D721Med (cell line): Measurements from ENCODE around the gene KCNAB1.

ENCODE experiments used
- DNase-seq: peaks from one replicate; pipeline ENCODE4 v3.0.0; 2011; ENCODE audit warnings: low spot score; ENCODE audit not compliant: insufficient read length
- FAIRE-seq: peaks from 2 replicates; lab custom pipeline; 2011; peaks lifted over from hg19 to GRCh38; lab: Jason Lieb, UNC
- TF ChIP-seq, protein P1 (sequence below): IDR thresholded peaks from 2 replicates; pipeline ENCODE4 v1.5.1; 2012; ENCODE audit warnings: mild to moderate bottlenecking, control low read depth; ENCODE audit not compliant: insufficient read depth; ENCODE audit errors: missing control alignments

Gene KCNAB1

DNA sequence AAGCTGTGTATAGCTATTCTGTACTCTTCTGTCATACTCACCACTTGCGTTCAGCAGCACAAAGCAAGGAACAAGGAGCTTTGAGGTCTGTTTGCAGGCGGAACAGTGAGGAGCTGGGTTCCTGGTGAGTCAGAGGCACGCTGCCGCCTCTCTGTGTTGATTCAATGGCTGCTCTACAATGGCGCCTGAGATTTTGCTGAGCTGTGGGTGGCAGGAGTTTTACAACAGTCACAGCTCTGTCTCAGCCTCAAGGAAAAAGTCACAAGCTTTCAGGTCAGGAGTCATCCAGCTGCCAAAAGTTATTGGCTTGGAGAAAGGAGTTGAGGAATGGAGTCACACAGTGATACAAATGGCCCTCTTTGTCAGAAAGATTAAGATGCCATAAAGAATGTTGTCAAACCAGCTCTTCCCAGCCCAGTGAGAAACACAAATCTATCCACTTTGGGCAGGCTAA lies 336.4 kb downstream of the KCNAB1 start:
- TF ChIP-seq, protein P1, sequence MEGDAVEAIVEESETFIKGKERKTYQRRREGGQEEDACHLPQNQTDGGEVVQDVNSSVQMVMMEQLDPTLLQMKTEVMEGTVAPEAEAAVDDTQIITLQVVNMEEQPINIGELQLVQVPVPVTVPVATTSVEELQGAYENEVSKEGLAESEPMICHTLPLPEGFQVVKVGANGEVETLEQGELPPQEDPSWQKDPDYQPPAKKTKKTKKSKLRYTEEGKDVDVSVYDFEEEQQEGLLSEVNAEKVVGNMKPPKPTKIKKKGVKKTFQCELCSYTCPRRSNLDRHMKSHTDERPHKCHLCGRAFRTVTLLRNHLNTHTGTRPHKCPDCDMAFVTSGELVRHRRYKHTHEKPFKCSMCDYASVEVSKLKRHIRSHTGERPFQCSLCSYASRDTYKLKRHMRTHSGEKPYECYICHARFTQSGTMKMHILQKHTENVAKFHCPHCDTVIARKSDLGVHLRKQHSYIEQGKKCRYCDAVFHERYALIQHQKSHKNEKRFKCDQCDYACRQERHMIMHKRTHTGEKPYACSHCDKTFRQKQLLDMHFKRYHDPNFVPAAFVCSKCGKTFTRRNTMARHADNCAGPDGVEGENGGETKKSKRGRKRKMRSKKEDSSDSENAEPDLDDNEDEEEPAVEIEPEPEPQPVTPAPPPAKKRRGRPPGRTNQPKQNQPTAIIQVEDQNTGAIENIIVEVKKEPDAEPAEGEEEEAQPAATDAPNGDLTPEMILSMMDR, result no peak
- FAIRE-seq, result no peak
- no peak for DNase-seq

DNA sequence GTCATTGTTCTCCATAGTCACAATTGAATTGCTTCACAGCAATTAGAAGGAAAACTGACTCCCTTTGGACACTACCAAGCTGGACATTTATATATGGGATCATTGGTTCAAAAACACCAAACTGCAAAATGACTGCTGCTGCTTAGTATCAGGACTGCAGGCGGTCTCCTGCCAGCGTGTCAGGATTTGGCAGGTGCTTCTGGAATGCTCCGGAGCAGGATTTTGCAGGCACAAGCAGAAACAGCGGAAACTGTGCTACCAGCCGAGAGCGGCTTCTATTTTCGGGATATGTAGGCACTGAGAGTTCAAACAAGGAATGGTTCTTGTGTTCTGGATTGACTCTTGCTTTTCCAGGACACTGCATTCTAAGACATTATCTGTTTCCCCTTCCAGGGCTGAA lies 339.1 kb downstream of the KCNAB1 start:
- FAIRE-seq (no peak), DNase-seq (no peak)
- TF ChIP-seq, protein P1, result no peak

DNA sequence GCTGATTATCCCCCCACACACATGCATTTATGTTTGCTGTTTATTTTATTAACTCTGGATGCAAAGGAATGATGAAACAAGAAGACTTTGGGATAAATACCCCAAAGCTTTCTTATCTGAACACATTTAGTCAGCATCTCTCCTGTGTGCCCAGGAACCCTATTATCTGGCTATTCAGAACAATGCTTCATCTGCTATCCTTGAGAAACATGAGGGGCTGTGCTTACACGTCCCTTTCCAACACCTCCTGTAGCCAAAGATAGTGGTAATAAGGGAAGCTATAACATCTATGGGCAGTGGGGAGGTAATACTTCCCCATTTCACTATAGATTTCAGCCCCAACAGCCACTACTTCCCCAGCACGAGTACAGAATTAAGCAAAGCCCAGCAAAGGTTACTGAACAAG lies 339.8 kb downstream of the KCNAB1 start:
- TF ChIP-seq, protein P1, result no peak
- FAIRE-seq (no peak), DNase-seq (no peak)

DNA sequence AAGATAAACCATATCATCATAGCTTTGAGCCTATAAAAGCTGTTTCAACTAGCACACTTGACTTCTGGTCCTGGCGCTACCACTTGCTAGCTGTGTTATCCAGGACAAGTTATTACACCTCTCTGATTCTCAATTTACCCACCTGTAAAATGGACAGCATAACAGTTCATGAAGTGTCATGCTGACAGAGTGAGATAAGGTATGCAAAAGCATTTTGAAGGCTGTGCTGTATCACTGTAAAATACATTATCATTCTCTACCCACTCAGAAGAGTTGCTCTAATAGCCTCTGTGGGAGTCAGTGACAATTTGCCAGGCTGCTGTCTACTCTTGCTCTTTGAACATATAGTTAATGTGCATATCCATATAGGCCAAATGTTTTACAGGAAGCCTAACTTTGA lies 341.5 kb downstream of the KCNAB1 start:
- TF ChIP-seq, protein P1, result no peak
- FAIRE-seq, result no peak
- DNase-seq, result no peak

DNA sequence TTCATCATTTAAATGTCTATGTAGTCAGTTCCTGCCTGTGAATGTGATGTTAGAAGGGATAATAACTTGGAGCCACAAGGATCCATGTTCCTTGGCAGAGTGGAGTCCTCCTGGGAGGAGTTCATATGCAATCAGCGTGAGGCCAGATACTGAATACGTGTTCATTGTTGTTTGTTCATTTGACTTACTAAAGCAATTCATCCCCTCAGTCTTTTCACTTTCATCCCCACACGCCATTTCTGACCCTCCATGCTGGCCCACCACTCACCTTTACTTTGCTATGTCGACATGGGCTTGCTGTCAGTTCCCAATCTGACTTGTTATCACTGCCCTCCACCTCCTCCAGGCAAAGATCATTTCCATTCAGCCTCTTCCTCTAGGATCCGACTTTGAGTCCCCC lies 342.7 kb downstream of the KCNAB1 start:
- DNase-seq (no peak), FAIRE-seq (no peak)
- TF ChIP-seq, protein P1, result no peak

DNA sequence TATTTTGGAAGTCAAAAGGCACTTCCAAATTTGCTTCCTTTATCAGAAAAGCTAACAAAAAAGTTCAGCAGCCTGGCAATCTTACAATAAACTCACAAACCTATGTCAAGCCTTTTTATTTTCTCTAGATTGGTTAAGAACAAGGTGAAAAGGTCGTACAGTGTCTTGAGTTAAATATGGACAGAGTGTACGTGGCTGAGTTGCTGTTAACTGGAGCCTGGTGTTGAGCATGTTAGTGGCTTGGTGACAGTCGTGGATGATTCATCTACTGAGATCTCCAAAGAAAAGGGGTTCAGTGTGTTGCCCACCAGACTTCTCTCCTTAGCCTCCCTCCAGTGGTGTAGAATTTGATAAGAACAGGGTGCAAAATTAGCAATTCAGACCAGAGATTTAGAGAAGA lies 344.8 kb downstream of the KCNAB1 start:
- TF ChIP-seq, protein P1, result no peak
- DNase-seq, result no peak
- no peak for FAIRE-seq

DNA sequence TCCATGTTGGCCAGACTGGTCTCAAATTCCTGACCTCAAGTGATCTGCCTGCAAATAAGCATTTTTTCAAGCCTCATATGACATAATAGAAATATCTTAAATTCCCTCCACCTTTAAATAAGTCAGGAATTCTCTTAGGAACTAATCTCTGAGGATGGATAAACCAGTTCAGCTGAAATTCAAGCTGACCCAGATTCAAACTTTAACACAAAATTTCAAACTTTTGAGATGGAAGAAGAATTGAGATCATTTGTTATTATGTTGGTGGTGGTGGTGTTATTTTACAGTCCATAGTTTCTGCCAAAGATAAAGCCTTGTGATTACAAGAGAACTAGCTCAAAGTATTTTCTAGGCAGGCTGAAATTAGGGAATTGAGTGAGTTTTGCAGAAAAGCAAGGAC lies 349.1 kb downstream of the KCNAB1 start:
- TF ChIP-seq, protein P1, result no peak
- DNase-seq, result no peak
- FAIRE-seq, result no peak
